K562 (cell line): ENCODE results near the gene JPH3. TPM values are rescaled to one million over a fixed set of nuclear protein-coding genes. Genes with fewer than 3 reads are reported as not detected.

ENCODE experiments used
- CBX3 ChIP-seq, 2 experiments: IDR thresholded peaks; 1 replicate in 1 of 2; 2 replicates in 1 of 2; pipeline ENCODE4 v1.6.1; 2012; ENCODE audit warnings: inconsistent platforms in 2 of 2, low read length in 2 of 2, borderline replicate concordance in 1 of 2, control low read depth in 1 of 2
- HDAC1 ChIP-seq, 2 experiments: fragments of 450-650 bp; IDR thresholded peaks; 2 replicates each; pipeline ENCODE4 v1.6.1; 2016 to 2017; ENCODE audit warnings: inconsistent platforms in 1 of 2, mild to moderate bottlenecking in 1 of 2, moderate library complexity in 1 of 2
- KDM5B ChIP-seq: fragments of 200-600 bp; sonication (generic); IDR thresholded peaks from 2 replicates; pipeline ENCODE4 v1.6.1; 2012; ENCODE audit warnings: low read depth, mild to moderate bottlenecking, moderate library complexity, low read length, control low read depth, inconsistent platforms; ENCODE audit not compliant: insufficient replicate concordance
- MEF2D ChIP-seq: conservative IDR thresholded peaks from 2 replicates; pipeline ENCODE4 v1.6.1; 2016; ENCODE audit warnings: low read depth, missing genetic modification characterization, missing compliant biosample characterization
- MIER1 ChIP-seq: fragments of 450-650 bp; IDR thresholded peaks from 2 replicates; pipeline ENCODE4 v1.6.1; 2016; ENCODE audit warnings: antibody characterized with exemption, mild to moderate bottlenecking, low read depth
- NRF1 ChIP-seq, 2 experiments: fragments of 450-650 bp; IDR thresholded peaks in 1 of 2; conservative IDR thresholded peaks in 1 of 2; 2 replicates each; pipeline ENCODE4 v1.6.1; 2014; ENCODE audit warnings: mild to moderate bottlenecking in 2 of 2
- PURB ChIP-seq: sonication (generic); formaldehyde crosslinking; IDR thresholded peaks from 2 replicates; pipeline ENCODE4 v1.9.0; 2021; ENCODE audit warnings: low read depth, mild to moderate bottlenecking, missing genetic modification reagents
- TSC22D4 ChIP-seq: fragments of 450-650 bp; IDR thresholded peaks from 2 replicates; pipeline ENCODE4 v1.6.1; 2016; ENCODE audit warnings: missing genetic modification characterization, missing biosample characterization, control low read depth
- YBX1 ChIP-seq: fragments of 450-650 bp; IDR thresholded peaks from 2 replicates; pipeline ENCODE4 v1.7.1; 2016; ENCODE audit warnings: mild to moderate bottlenecking
- ZBTB7A ChIP-seq: IDR thresholded peaks from 2 replicates; pipeline ENCODE4 v1.6.1; 2011; ENCODE audit warnings: low read depth, mild to moderate bottlenecking, low read length, moderate library complexity, borderline replicate concordance; ENCODE audit not compliant: control insufficient read depth
- ZNF431 ChIP-seq: sonication (generic); formaldehyde crosslinking; IDR thresholded peaks from 2 replicates; pipeline ENCODE4 v1.8.0; 2022; ENCODE audit warnings: mild to moderate bottlenecking, missing genetic modification reagents
- ZNF583 ChIP-seq: fragments of 250-450 bp; sonication (Bioruptor Pico); IDR thresholded peaks from 2 replicates; pipeline ENCODE4 v1.4.0; 2020
- ZSCAN29 ChIP-seq: fragments of 450-650 bp; IDR thresholded peaks from 2 replicates; pipeline ENCODE4 v1.6.1; 2017
- polyA plus RNA-seq, 8 experiments: library from polyadenylated mRNA; depleted of rRNA in 4 of 8; stranded (reverse) in 5 of 8; unstranded in 3 of 8; fragments of >200 nt; fragmentation: Nextera tagmentation in 2 of 8; fragmentation: Illumina TruSeq in 1 of 8; extraction: Ambion mirVana in 2 of 8; extraction: Trizol in 1 of 8; gene quantifications; 2 replicates each; pipeline versions ENCODE4 v1.2.1 to v1.2.3, GENCODE V29; 2011 to 2014; ENCODE audit warnings: inconsistent platforms in 1 of 8, missing spikeins in 1 of 8
- total RNA-seq, 7 experiments: library from RNA; depleted of rRNA in 6 of 7; stranded (reverse); fragments of >200 nt in 6 of 7; fragmentation: Illumina TruSeq in 2 of 7; extraction: Trizol in 2 of 7; gene quantifications; 2 replicates each; pipeline versions ENCODE4 v1.2.1 to v1.2.3, GENCODE V29; 2011 to 2021; ENCODE audit warnings: low replicate concordance in 1 of 7
- TF ChIP-seq, protein P1 (sequence below): IDR thresholded peaks from 2 replicates; pipeline ENCODE4 v1.6.1; 2011; ENCODE audit not compliant: insufficient read length; ENCODE audit errors: extremely low read depth
- TF ChIP-seq, protein P2 (sequence below), 3 experiments: IDR thresholded peaks in 2 of 3; conservative IDR thresholded peaks in 1 of 3; 2 replicates each; pipeline ENCODE4 v1.5.1; 2011 to 2012; ENCODE audit warnings: low read length in 3 of 3, mild to moderate bottlenecking in 3 of 3, control low read depth in 2 of 3, improper control_type of control experiment in 1 of 3, inconsistent platforms in 1 of 3, low read depth in 1 of 3, mixed read lengths in 1 of 3, moderate library complexity in 1 of 3; ENCODE audit not compliant: insufficient read depth in 2 of 3
- TF ChIP-seq, protein P3 (sequence below): fragments of 250-450 bp; sonication (Bioruptor Pico); IDR thresholded peaks from 2 replicates; pipeline ENCODE4 v1.9.0; 2021; ENCODE audit warnings: mild to moderate bottlenecking, inconsistent platforms
- TF ChIP-seq, protein P4 (sequence below): fragments of 450-650 bp; formaldehyde crosslinking; IDR thresholded peaks from 2 replicates; pipeline ENCODE4 v1.4.0; 2020; ENCODE audit warnings: mild to moderate bottlenecking, moderate library complexity

The JPH3 gene
- total and polyA plus RNA-seq, 9 of the 15 experiments (the other 6 are each of a cell fraction or from before 2014, with no cell fraction given), result 0.01 TPM; not detected in 8

DNA sequence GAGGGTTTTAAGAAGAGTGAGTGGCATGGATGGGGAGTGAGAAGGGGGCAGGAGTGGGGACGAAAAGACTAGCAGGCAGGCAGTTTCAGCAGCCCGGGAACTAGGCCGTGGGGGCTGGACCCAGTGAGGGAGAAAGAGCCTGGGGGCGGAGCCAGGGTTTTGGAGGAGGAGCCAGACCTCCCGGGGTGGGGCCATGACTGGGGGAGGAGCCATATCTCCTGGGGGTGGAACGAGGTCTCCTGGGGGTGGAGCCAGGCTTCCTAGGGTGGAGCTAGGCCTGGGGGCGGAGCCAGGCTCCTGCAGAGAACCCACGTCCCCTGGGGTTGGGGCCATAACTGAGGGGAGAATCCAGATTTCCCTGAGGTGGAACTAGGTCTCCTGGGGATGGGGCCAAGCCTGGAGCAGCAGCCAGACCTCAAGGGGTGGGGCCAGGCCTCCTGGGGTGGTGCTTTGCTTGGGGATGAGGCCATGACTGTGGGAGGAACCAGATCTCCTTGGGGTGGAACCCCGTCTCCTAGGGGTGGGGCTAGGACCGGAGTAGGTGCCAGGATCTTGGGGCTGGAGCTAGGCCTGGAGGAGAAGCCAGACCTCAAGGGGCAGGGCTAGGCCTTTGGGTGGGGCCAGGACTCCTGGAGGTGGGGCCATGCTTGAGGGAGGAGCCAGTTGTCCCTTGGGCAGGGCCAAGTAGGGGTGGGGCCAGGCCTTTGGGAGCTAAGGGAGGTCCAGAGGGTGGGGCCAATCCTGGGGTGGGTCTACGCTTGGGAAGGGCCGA, 41.7 kb upstream of the JPH3 start (continued):
- TF ChIP-seq NRF1 (conservative IDR thresholded peaks at IDR 0.05 in 1 of 2, IDR thresholded peaks at IDR 0.05 in 1 of 2) (peak; percentile 65 to 72), ZNF431 (CRISPR knock-in tag) (no peak), TSC22D4 (tag) (no peak), ZSCAN29 (no peak), ZBTB7A (no peak), ZNF583 (no peak), MEF2D (tag) (no peak), HDAC1 (IDR thresholded peaks at IDR 0.05) (no peak), KDM5B (no peak), CBX3 (IDR thresholded peaks at IDR 0.05; ENCODE audit: borderline replicate concordance in 1 of 2, low read length in 2 of 2) (peak in 1 of 2 experiments; percentile 49; a peak in 2 of 3 replicates), YBX1 (no peak), PURB (CRISPR knock-in tag) (no peak), MIER1 (no peak)
- TF ChIP-seq, protein P1, sequence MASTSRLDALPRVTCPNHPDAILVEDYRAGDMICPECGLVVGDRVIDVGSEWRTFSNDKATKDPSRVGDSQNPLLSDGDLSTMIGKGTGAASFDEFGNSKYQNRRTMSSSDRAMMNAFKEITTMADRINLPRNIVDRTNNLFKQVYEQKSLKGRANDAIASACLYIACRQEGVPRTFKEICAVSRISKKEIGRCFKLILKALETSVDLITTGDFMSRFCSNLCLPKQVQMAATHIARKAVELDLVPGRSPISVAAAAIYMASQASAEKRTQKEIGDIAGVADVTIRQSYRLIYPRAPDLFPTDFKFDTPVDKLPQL, result no peak
- TF ChIP-seq, protein P2, sequence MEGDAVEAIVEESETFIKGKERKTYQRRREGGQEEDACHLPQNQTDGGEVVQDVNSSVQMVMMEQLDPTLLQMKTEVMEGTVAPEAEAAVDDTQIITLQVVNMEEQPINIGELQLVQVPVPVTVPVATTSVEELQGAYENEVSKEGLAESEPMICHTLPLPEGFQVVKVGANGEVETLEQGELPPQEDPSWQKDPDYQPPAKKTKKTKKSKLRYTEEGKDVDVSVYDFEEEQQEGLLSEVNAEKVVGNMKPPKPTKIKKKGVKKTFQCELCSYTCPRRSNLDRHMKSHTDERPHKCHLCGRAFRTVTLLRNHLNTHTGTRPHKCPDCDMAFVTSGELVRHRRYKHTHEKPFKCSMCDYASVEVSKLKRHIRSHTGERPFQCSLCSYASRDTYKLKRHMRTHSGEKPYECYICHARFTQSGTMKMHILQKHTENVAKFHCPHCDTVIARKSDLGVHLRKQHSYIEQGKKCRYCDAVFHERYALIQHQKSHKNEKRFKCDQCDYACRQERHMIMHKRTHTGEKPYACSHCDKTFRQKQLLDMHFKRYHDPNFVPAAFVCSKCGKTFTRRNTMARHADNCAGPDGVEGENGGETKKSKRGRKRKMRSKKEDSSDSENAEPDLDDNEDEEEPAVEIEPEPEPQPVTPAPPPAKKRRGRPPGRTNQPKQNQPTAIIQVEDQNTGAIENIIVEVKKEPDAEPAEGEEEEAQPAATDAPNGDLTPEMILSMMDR (IDR thresholded peaks at IDR 0.05 in 2 of 3, conservative IDR thresholded peaks at IDR 0.05 in 1 of 3; ENCODE audit: insufficient read depth in 2 of 3, low read depth in 1 of 3, low read length in 3 of 3), result 0 out of 6 replicates have a peak, but pooled peaks of 1 of the 3 experiments have one; percentile 6
- TF ChIP-seq, protein P3, sequence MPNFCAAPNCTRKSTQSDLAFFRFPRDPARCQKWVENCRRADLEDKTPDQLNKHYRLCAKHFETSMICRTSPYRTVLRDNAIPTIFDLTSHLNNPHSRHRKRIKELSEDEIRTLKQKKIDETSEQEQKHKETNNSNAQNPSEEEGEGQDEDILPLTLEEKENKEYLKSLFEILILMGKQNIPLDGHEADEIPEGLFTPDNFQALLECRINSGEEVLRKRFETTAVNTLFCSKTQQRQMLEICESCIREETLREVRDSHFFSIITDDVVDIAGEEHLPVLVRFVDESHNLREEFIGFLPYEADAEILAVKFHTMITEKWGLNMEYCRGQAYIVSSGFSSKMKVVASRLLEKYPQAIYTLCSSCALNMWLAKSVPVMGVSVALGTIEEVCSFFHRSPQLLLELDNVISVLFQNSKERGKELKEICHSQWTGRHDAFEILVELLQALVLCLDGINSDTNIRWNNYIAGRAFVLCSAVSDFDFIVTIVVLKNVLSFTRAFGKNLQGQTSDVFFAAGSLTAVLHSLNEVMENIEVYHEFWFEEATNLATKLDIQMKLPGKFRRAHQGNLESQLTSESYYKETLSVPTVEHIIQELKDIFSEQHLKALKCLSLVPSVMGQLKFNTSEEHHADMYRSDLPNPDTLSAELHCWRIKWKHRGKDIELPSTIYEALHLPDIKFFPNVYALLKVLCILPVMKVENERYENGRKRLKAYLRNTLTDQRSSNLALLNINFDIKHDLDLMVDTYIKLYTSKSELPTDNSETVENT (CRISPR knock-in tag), result no peak
- TF ChIP-seq, protein P4, sequence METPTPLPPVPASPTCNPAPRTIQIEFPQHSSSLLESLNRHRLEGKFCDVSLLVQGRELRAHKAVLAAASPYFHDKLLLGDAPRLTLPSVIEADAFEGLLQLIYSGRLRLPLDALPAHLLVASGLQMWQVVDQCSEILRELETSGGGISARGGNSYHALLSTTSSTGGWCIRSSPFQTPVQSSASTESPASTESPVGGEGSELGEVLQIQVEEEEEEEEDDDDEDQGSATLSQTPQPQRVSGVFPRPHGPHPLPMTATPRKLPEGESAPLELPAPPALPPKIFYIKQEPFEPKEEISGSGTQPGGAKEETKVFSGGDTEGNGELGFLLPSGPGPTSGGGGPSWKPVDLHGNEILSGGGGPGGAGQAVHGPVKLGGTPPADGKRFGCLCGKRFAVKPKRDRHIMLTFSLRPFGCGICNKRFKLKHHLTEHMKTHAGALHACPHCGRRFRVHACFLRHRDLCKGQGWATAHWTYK (CRISPR knock-in tag), result no peak
